IPS-18c (cell line): Measurements from ENCODE around the gene LIFR.
A peak's percentile ranks its signal among the peaks of the same experiment; 100 is the strongest.

ENCODE experiments used
- H3K4me3 ChIP-seq: 2 replicates; pipeline ENCODE4 v1.7.0; 2013; ENCODE audit warnings: low read depth, mild to moderate bottlenecking, low read length, moderate library complexity; ENCODE audit not compliant: insufficient read depth
- H3K9me3 ChIP-seq: one replicate; pipeline ENCODE4 v1.6.1; 2013; ENCODE audit warnings: mild to moderate bottlenecking, low read length, moderate library complexity; ENCODE audit not compliant: control insufficient read depth, insufficient read depth

The LIFR gene

GRCh38 chr5:38556088-38556598 lies 303 bp downstream of the LIFR start:
- Histone ChIP-seq H3K4me3 (peak overlapping the region; percentile 78), H3K9me3 (no peaks in the 10 kb centered on the region)

GRCh38 chr5:38555354-38556087 lies 925 bp downstream of the LIFR start:
- Histone ChIP-seq H3K9me3 (no peaks in the 10 kb centered on the region), H3K4me3 (peak overlapping the region; percentile 78)

GRCh38 chr5:38554861-38555260 lies 1.6 kb downstream of the LIFR start:
- no peaks in the 10 kb centered on the region for H3K9me3 ChIP-seq
- no peak overlapping the region for H3K4me3 ChIP-seq

GRCh38 chr5:38554403-38554802 lies 2.0 kb downstream of the LIFR start:
- no peak overlapping the region for H3K4me3 ChIP-seq
- H3K9me3 ChIP-seq, result no peaks in the 10 kb centered on the region

GRCh38 chr5:38553001-38553521 lies 3.4 kb downstream of the LIFR start:
- Histone ChIP-seq H3K4me3 (no peak overlapping the region), H3K9me3 (no peaks in the 10 kb centered on the region)

- no peaks in the 10 kb centered on the region for H3K9me3 ChIP-seq
- no peak overlapping the region for H3K4me3 ChIP-seq
These were observed 5.1 kb downstream of the LIFR start for GRCh38 chr5:38551030-38552017.

GRCh38 chr5:38548064-38548759 lies 8.2 kb downstream of the LIFR start:
- peaks cover 2% of the 10 kb centered on the region for H3K9me3 ChIP-seq
- H3K4me3 ChIP-seq, result no peak overlapping the region

- no peak overlapping the region for H3K4me3 ChIP-seq
- H3K9me3 ChIP-seq, result peaks cover 2% of the 10 kb centered on the region
These were observed 9.2 kb downstream of the LIFR start for GRCh38 chr5:38547257-38547656.

- Histone ChIP-seq H3K9me3 (peaks cover 2% of the 10 kb centered on the region), H3K4me3 (no peak overlapping the region)
These were observed 9.7 kb downstream of the LIFR start for GRCh38 chr5:38546691-38547146.

GRCh38 chr5:38543886-38544285 lies 12.6 kb downstream of the LIFR start:
- H3K4me3 ChIP-seq, result no peak overlapping the region
- H3K9me3 ChIP-seq, result peaks cover 2% of the 10 kb centered on the region

- Histone ChIP-seq H3K4me3 (no peak overlapping the region), H3K9me3 (peaks cover 2% of the 10 kb centered on the region)
These were observed 13.4 kb downstream of the LIFR start for GRCh38 chr5:38543074-38543473.

- H3K9me3 ChIP-seq, result peaks cover 2% of the 10 kb centered on the region
These were observed 15.2 kb downstream of the LIFR start for GRCh38 chr5:38541174-38541725.

GRCh38 chr5:38540314-38540713 lies 16.1 kb downstream of the LIFR start:
- peaks cover 2% of the 10 kb centered on the region for H3K9me3 ChIP-seq
- H3K4me3 ChIP-seq, result no peak overlapping the region

More at GRCh38 chr5:38541174-38541725, 15.2 kb downstream of the LIFR start:
- H3K4me3 ChIP-seq, result no peak overlapping the region

GRCh38 chr5:38538161-38538560 lies 18.3 kb downstream of the LIFR start:
- no peak overlapping the region for H3K4me3 ChIP-seq
- H3K9me3 ChIP-seq, result no peaks in the 10 kb centered on the region

GRCh38 chr5:38537505-38537904 lies 18.9 kb downstream of the LIFR start:
- no peaks in the 10 kb centered on the region for H3K9me3 ChIP-seq
- no peak overlapping the region for H3K4me3 ChIP-seq

- no peaks in the 10 kb centered on the region for H3K9me3 ChIP-seq
- H3K4me3 ChIP-seq, result no peak overlapping the region
These were observed 19.5 kb downstream of the LIFR start for GRCh38 chr5:38536968-38537367.

GRCh38 chr5:38535845-38536244 lies 20.6 kb downstream of the LIFR start:
- Histone ChIP-seq H3K4me3 (no peak overlapping the region), H3K9me3 (no peaks in the 10 kb centered on the region)
